AG10803 (cell line): ENCODE data around the gene GUCY1A2.

Experiments
- DNase-seq: peaks from one replicate; pipeline ENCODE4 v3.0.0; 2010; ENCODE audit warnings: low read depth
- H3K4me3 ChIP-seq: 2 replicates; pipeline ENCODE4 v1.5.1; 2011; ENCODE audit warnings: mild to moderate bottlenecking, low read length, control low read depth
- CTCF ChIP-seq: conservative IDR thresholded peaks from 2 replicates; pipeline ENCODE4 v1.5.1; 2011; ENCODE audit warnings: mild to moderate bottlenecking, low read length, control low read depth, inconsistent platforms

GUCY1A2 gene

GRCh38 chr11:106939157-106939556, 79.1 kb downstream of the GUCY1A2 start:
- H3K4me3 ChIP-seq: no peak overlapping the region
- no peak for TF ChIP-seq CTCF
- DNase-seq: no peak

DNA sequence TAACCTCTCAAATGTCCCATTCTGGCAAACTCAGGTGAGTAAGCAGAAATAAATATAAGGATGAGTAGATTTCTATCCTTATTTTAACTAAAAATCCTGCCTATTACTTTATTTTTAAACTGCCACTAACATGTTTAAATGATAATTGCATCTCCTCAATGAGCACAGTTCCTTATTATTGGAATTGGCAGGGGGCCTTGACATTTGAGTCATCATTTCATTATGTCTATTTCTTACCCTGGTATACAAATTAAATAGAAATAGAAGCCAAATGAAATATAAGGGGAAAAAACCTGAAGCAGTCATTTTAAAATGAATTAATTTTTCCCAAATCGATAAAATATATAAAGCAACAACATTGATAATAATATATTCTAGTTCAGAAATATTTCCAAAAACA, 81.2 kb downstream of the GUCY1A2 start:
- no peak for TF ChIP-seq CTCF
- no peak overlapping the region for H3K4me3 ChIP-seq
- DNase-seq: no peak

- peak; percentile 62 for DNase-seq
- H3K4me3 ChIP-seq: no peak overlapping the region
- TF ChIP-seq CTCF: no peak
These were observed 93.0 kb downstream of the GUCY1A2 start for GRCh38 chr11:106925245-106925644.

- no peak for TF ChIP-seq CTCF
- DNase-seq: no peak
- H3K4me3 ChIP-seq: no peak overlapping the region
These were observed 97.3 kb downstream of the GUCY1A2 start for GRCh38 chr11:106920899-106921509.

DNA sequence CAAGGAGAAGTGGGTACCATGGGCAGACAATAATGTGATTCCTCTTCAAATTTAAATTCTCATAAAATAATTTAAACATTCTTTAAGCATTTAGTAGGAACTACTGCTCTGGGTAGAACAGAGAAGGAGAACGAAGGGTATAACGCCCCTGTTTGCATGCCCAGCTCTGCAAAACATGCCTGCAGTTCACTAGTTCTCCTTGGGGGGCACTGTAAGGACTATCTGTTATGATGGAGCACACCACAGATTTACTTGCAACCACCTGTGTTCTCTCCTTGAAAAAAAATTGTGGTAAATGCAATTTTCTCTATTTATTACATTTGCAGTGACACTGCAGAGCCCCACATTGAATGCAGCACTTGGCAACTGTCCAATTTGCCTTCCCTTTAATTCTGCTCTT, 100.3 kb downstream of the GUCY1A2 start:
- DNase-seq: no peak
- TF ChIP-seq CTCF: peak; percentile 36
- H3K4me3 ChIP-seq: no peak overlapping the region

- no peak for DNase-seq
- H3K4me3 ChIP-seq: no peak overlapping the region
- TF ChIP-seq CTCF: no peak
These were observed 103.9 kb downstream of the GUCY1A2 start for GRCh38 chr11:106914409-106914808.

DNA sequence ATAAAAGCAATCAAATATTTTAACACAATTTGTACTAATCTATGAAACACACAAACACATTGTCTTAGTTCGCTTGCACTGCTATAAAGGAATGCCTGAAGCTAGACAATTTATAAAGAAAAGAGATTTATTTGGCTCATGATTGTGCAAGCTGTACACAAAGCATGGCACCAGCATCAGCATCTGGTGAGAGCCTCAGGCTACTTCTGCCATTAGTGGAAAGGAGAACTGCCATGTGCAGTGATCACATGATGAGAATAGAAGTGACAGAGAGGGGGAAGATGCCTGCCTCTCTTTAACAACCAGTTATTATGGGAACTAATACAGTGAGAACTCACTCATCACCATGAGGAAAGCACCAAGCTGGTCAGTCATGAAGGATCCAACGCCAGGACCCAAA, 105.1 kb downstream of the GUCY1A2 start:
- TF ChIP-seq CTCF: no peak
- H3K4me3 ChIP-seq: no peak overlapping the region
- no peak for DNase-seq
